NCI-H2227 (cell line): ENCODE results near the gene AGAP3.

Experiments
- DNase-seq: peaks from one replicate; lab custom pipeline; 2025; ENCODE audit not compliant: unreplicated experiment; lab: John Stamatoyannopoulos, UW

Gene AGAP3

GRCh38 chr7:151134743-151135524 is 48.7 kb downstream of the AGAP3 start:
- DNase-seq = no peak

GRCh38 chr7:151135525-151135845 is 49.2 kb downstream of the AGAP3 start:
- DNase-seq = no peak

- DNase-seq = no peak
These were observed 49.9 kb downstream of the AGAP3 start for GRCh38 chr7:151135866-151136843.

- no peak for DNase-seq
These were observed 50.9 kb downstream of the AGAP3 start for GRCh38 chr7:151137076-151137675.

- no peak for DNase-seq
These were observed 51.5 kb downstream of the AGAP3 start for GRCh38 chr7:151137791-151138152.

- no peak for DNase-seq
These were observed 52.0 kb downstream of the AGAP3 start for GRCh38 chr7:151138153-151138851.

- no peak for DNase-seq
These were observed 53.0 kb downstream of the AGAP3 start for GRCh38 chr7:151139071-151139790.

GRCh38 chr7:151139791-151140190 is 53.5 kb downstream of the AGAP3 start:
- DNase-seq = no peak

GRCh38 chr7:151140826-151141225 is 54.6 kb downstream of the AGAP3 start:
- no peak for DNase-seq

GRCh38 chr7:151141311-151141854 is 55.1 kb downstream of the AGAP3 start:
- no peak for DNase-seq

GRCh38 chr7:151141855-151142685 is 55.8 kb downstream of the AGAP3 start:
- no peak for DNase-seq

GRCh38 chr7:151142686-151143040 is 56.4 kb downstream of the AGAP3 start:
- DNase-seq = no peak

GRCh38 chr7:151143261-151144015 is 57.2 kb downstream of the AGAP3 start:
- no peak for DNase-seq

- no peak for DNase-seq
These were observed 58.1 kb downstream of the AGAP3 start for GRCh38 chr7:151144387-151144786.

GRCh38 chr7:151146761-151147160 is 60.5 kb downstream of the AGAP3 start:
- DNase-seq = no peak

- no peak for DNase-seq
These were observed 62.3 kb downstream of the AGAP3 start for GRCh38 chr7:151148319-151149259.

GRCh38 chr7:151150388-151150787 is 64.1 kb downstream of the AGAP3 start:
- DNase-seq = no peak
